ENCODE data around the gene GNG10.

GNG10 gene

GRCh38 chr9:111628411-111628810, 33.0 kb upstream of the GNG10 start:
- no peak overlapping the region for H3K27ac ChIP-seq
- TF ChIP-seq, protein P1, sequence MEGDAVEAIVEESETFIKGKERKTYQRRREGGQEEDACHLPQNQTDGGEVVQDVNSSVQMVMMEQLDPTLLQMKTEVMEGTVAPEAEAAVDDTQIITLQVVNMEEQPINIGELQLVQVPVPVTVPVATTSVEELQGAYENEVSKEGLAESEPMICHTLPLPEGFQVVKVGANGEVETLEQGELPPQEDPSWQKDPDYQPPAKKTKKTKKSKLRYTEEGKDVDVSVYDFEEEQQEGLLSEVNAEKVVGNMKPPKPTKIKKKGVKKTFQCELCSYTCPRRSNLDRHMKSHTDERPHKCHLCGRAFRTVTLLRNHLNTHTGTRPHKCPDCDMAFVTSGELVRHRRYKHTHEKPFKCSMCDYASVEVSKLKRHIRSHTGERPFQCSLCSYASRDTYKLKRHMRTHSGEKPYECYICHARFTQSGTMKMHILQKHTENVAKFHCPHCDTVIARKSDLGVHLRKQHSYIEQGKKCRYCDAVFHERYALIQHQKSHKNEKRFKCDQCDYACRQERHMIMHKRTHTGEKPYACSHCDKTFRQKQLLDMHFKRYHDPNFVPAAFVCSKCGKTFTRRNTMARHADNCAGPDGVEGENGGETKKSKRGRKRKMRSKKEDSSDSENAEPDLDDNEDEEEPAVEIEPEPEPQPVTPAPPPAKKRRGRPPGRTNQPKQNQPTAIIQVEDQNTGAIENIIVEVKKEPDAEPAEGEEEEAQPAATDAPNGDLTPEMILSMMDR (IDR thresholded peaks at IDR 0.05), result no peak
- no peak for TF ChIP-seq ZFX (IDR thresholded peaks at IDR 0.05; ENCODE audit: borderline replicate concordance)

DNA sequence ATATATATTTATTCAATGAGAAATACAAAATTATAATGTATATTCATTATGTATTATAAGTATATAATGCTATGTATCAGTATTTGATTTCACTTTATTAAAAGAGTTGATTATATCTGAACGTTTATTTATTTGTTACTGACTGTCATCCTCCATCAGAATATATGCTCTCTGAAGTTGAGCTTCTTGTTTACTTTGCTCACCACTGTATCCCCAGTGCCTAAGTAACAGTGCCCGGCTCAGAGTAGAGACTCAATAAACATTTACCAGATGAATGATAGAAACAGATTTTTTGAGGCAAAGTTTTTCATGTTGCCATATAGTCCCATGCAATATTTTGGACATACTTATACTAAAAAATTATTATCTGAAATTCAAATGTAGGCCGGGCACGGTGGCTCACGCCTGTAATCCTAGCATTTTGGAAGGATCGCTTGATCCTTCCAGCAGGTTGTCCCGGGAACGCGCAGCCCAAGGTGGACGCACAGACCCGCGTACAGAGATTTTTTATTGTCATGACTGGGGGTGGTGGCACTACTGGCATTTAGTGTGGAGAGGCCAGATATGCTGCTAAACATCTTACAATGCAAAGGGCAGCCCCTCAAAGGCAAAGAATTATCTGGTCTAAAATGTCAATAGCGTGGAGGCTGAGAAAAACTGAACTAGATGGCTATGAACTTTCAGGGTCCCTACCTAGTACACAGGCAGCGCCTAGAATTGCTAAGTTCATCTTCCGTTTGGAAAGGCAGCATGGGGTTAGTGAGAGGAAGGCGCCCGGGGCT, 31.0 kb upstream of the GNG10 start:
- peak overlapping the region; percentile 82 for H3K27ac ChIP-seq
- TF ChIP-seq ZFX (IDR thresholded peaks at IDR 0.05; ENCODE audit: borderline replicate concordance), result no peak
- TF ChIP-seq, protein P1 (IDR thresholded peaks at IDR 0.05), result no peak

GRCh38 chr9:111630964-111631213, 30.5 kb upstream of the GNG10 start:
- TF ChIP-seq, protein P1 (IDR thresholded peaks at IDR 0.05), result no peak; the same call in 1 of the 2 replicates
- TF ChIP-seq ZFX (IDR thresholded peaks at IDR 0.05; ENCODE audit: borderline replicate concordance), result no peak
- H3K27ac ChIP-seq, result peak overlapping the region; percentile 82

DNA sequence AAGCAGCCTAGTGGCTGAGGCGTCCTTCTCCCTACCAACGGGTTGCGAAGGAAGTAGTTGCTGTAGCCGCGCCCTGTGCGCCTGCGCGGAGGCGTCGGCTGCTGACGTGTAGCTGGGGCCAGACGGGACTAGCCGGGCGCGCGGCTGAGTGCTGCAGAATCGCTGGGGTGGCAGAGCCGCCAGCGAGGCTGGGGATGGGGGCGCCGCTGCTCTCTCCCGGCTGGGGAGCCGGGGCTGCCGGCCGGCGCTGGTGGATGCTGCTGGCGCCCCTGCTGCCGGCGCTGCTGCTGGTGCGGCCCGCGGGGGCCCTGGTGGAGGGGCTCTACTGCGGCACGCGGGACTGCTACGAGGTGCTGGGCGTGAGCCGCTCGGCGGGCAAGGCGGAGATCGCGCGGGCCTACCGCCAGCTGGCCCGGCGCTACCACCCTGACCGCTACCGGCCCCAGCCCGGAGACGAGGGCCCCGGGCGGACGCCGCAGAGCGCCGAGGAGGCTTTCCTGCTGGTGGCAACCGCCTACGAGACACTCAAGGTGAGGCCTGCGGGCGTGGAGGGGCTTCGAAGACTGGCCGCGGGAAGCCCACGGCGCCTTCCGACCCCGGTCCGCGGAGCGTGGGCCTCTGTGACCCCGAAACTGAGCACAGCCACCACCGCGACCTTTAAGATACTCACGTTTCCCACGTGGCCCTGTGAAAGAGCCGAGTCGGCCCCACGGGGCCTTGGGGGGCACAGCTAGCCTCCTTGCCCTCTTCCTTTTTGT, 30.0 kb upstream of the GNG10 start, which contains the start of gene DNAJC25:
Gene DNAJC25, plus strand, starts transcription at position 121 of the 758 bp plus-strand sequence. Its CDS starts 74 bp downstream, at position 195.
- H3K27ac ChIP-seq, result peak within 1 kb of the TSS; percentile 82
- no peak for TF ChIP-seq ZFX (IDR thresholded peaks at IDR 0.05; ENCODE audit: borderline replicate concordance)
- TF ChIP-seq, protein P1 (IDR thresholded peaks at IDR 0.05), result peak; percentile 3; the same call in 1 of the 2 replicates

GRCh38 chr9:111632060-111632459, 29.3 kb upstream of the GNG10 start:
- TF ChIP-seq ZFX (IDR thresholded peaks at IDR 0.05; ENCODE audit: borderline replicate concordance), result no peak
- TF ChIP-seq, protein P1 (IDR thresholded peaks at IDR 0.05), result no peak
- H3K27ac ChIP-seq, result peak overlapping the region; percentile 82

- no peak overlapping the region for H3K27ac ChIP-seq
- TF ChIP-seq, protein P1 (IDR thresholded peaks at IDR 0.05), result no peak
- no peak for TF ChIP-seq ZFX (IDR thresholded peaks at IDR 0.05; ENCODE audit: borderline replicate concordance)
Measured at GRCh38 chr9:111632695-111633388, 28.6 kb upstream of the GNG10 start.

Measured in 22Rv1 (cell line).